ENCODE data around the gene CD248. TPM values are rescaled to one million over a fixed set of nuclear protein-coding genes. Genes with fewer than 3 reads are reported as not detected.

CD248 gene
- total RNA-seq, 1 donor: 85.1 TPM

- no peak for DNase-seq (ENCODE audit: low read depth)
- TF ChIP-seq CTCF (IDR thresholded peaks at IDR 0.05; ENCODE audit: insufficient read depth, low read depth, low read length): no peak
- H3K4me3 ChIP-seq (ENCODE audit: low read depth, low read length): no peak overlapping the region
Measured at GRCh38 chr11:66333220-66333877, 16.5 kb upstream of the CD248 start.

- no peak for DNase-seq (ENCODE audit: low read depth)
- H3K4me3 ChIP-seq (ENCODE audit: low read depth, low read length): no peak overlapping the region
- TF ChIP-seq CTCF (IDR thresholded peaks at IDR 0.05; ENCODE audit: insufficient read depth, low read depth, low read length): no peak
Measured at GRCh38 chr11:66332371-66333219, 15.8 kb upstream of the CD248 start.

GRCh38 chr11:66331542-66332370, 14.9 kb upstream of the CD248 start:
- no peak for DNase-seq (ENCODE audit: low read depth)
- no peak overlapping the region for H3K4me3 ChIP-seq (ENCODE audit: low read depth, low read length)
- TF ChIP-seq CTCF (IDR thresholded peaks at IDR 0.05; ENCODE audit: insufficient read depth, low read depth, low read length): no peak

DNA sequence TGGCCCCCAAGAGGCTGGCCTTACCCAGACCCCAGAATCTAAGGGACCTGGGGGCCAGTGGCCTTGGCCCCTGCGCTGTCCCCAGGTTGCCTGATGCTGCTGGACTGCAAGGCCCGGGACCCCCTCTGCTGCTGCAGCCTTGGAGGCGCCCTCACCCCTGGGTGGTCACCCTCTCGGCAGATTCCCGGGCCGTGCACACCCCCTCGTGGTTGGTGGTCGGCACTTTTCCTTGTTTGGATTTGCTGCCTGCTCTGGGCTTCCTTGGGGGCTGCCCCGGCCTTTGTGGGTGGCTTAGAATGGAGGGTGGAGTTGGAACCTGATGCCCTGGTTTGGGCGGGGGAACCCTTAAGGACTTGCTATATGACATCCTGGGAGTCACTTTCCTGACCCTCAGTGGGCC, 14.1 kb upstream of the CD248 start:
- no peak overlapping the region for H3K4me3 ChIP-seq (ENCODE audit: low read depth, low read length)
- no peak for TF ChIP-seq CTCF (IDR thresholded peaks at IDR 0.05; ENCODE audit: insufficient read depth, low read depth, low read length)
- no peak for DNase-seq (ENCODE audit: low read depth)

GRCh38 chr11:66329165-66329673, 12.4 kb upstream of the CD248 start:
- DNase-seq (ENCODE audit: low read depth): no peak
- no peak overlapping the region for H3K4me3 ChIP-seq (ENCODE audit: low read depth, low read length)
- no peak for TF ChIP-seq CTCF (IDR thresholded peaks at IDR 0.05; ENCODE audit: insufficient read depth, low read depth, low read length)

DNA sequence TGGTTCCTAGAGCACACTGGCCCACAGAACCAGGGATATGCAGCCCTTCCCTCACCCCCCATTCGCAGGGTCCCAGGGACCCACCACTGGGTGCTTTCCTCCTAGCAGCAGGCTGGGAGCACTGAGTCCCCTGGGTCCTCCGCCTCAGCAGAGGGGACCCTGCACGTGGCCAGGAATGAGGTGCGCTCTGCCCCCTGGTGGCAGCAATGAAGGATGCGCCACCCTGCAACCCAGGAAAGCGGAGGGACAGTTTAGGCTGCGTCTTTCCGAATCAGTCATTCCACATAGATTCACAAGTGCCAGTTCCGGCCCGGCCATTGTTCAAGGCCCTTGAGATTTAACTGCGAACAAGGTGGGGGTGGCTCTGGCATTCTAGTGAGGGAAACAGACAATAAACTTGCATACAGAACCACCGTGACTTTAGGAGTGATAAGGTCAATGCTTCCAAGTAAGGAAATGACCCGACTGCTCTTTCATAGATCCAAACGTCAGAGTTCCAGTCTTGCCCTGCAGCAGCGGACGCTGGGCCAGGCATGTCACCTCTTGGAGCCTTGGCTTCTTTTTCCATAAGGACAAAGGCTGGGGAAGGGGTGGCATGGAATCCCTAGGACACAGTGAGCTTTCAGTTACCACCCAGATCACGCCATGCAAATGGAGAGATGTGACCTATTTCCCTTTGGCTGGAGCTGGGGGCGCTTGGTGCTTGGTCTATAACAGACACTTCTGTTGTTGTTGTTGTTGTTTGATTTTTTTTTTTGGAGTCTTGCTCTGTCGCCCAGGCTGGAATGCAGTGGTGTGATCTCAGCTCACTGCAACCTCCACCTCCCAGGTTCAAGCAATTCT, 11.7 kb upstream of the CD248 start:
- DNase-seq (ENCODE audit: low read depth): peak; percentile 77
- H3K4me3 ChIP-seq (ENCODE audit: low read depth, low read length): no peak overlapping the region
- peak; percentile 93 for TF ChIP-seq CTCF (IDR thresholded peaks at IDR 0.05; ENCODE audit: insufficient read depth, low read depth, low read length)

All from fibroblast of villous mesenchyme (primary cell).